ENCODE results near the gene CLNK.
A peak's percentile ranks its signal among the peaks of the same experiment; 100 is the strongest.

CLNK gene

GRCh38 chr4:10571909-10572308 is 112.7 kb downstream of the CLNK start:
- no peak for DNase-seq

- no peak for DNase-seq
These were observed 115.1 kb downstream of the CLNK start for GRCh38 chr4:10569491-10569890.

- DNase-seq, result no peak
These were observed 116.8 kb downstream of the CLNK start for GRCh38 chr4:10567766-10568165.

- DNase-seq, result no peak
These were observed 119.3 kb downstream of the CLNK start for GRCh38 chr4:10565166-10565780.

GRCh38 chr4:10554694-10555093 is 129.9 kb downstream of the CLNK start:
- peak; percentile 34 to 44 for DNase-seq

GRCh38 chr4:10554121-10554520 is 130.4 kb downstream of the CLNK start:
- DNase-seq, result no peak

- no peak for DNase-seq
These were observed 131.8 kb downstream of the CLNK start for GRCh38 chr4:10552591-10553280.

- DNase-seq, result no peak
These were observed 148.7 kb downstream of the CLNK start for GRCh38 chr4:10535912-10536311.

- DNase-seq, result no peak
These were observed 149.7 kb downstream of the CLNK start for GRCh38 chr4:10534820-10535219.

GRCh38 chr4:10532155-10532554 is 152.4 kb downstream of the CLNK start:
- DNase-seq, result no peak

- DNase-seq, result no peak
These were observed 154.3 kb downstream of the CLNK start for GRCh38 chr4:10530137-10530786.

- DNase-seq, result no peak
These were observed 155.1 kb downstream of the CLNK start for GRCh38 chr4:10529291-10530136.

- DNase-seq, result no peak
These were observed 157.1 kb downstream of the CLNK start for GRCh38 chr4:10527438-10527837.

GRCh38 chr4:10526429-10527222 is 157.9 kb downstream of the CLNK start:
- no peak for DNase-seq

- no peak for DNase-seq
These were observed 160.3 kb downstream of the CLNK start for GRCh38 chr4:10524196-10524833.

- DNase-seq, result no peak
These were observed 163.1 kb downstream of the CLNK start for GRCh38 chr4:10521424-10521823.

- no peak for DNase-seq
These were observed 174.8 kb downstream of the CLNK start for GRCh38 chr4:10509733-10510132.

GRCh38 chr4:10506077-10506476 is 178.5 kb downstream of the CLNK start:
- DNase-seq, result no peak

GRCh38 chr4:10504570-10505179 is 179.9 kb downstream of the CLNK start:
- no peak for DNase-seq

GRCh38 chr4:10502717-10503116 is 181.9 kb downstream of the CLNK start:
- DNase-seq, result no peak

GRCh38 chr4:10500776-10501175 is 183.8 kb downstream of the CLNK start:
- no peak for DNase-seq

- DNase-seq, result no peak
These were observed 188.4 kb downstream of the CLNK start for GRCh38 chr4:10496200-10496599.
